Eye (tissue), 1 donor: Measurements from ENCODE around the gene FLAD1.

ENCODE experiments used
- DNase-seq: peaks from one replicate; pipeline ENCODE4 v3.0.0-alpha.2; 2015

FLAD1 gene

GRCh38 chr1:154982897-154983648 is at the start of gene FLAD1:
Gene FLAD1, plus strand, starts transcription at chr1:154983344. Its CDS starts 351 bp downstream, at chr1:154983695.
- peak; percentile 100 for DNase-seq

GRCh38 chr1:154934358-154934948 is 48.7 kb upstream of the FLAD1 start:
- no peak for DNase-seq

GRCh38 chr1:154935749-154936554 is 47.2 kb upstream of the FLAD1 start:
- DNase-seq: no peak

- DNase-seq: peak; percentile 99
Measured at GRCh38 chr1:154936555-154937084, 46.5 kb upstream of the FLAD1 start, which contains the start of gene PMVK. Gene PMVK, minus strand, starts transcription at chr1:154936719. Its CDS starts 34 bp downstream, at chr1:154936685.

- DNase-seq: peak; percentile 98
Measured at GRCh38 chr1:154937085-154937987, 45.8 kb upstream of the FLAD1 start.

GRCh38 chr1:154937988-154938386 is 45.2 kb upstream of the FLAD1 start:
- no peak for DNase-seq

GRCh38 chr1:154938604-154939399 is 44.3 kb upstream of the FLAD1 start:
- no peak for DNase-seq

GRCh38 chr1:154940213-154940560 is 43.0 kb upstream of the FLAD1 start:
- no peak for DNase-seq

GRCh38 chr1:154940651-154941194 is 42.4 kb upstream of the FLAD1 start:
- no peak for DNase-seq

GRCh38 chr1:154941333-154942013 is 41.7 kb upstream of the FLAD1 start:
- DNase-seq: peak; percentile 70

GRCh38 chr1:154943649-154944400 is 39.3 kb upstream of the FLAD1 start:
- DNase-seq: peak; percentile 79

- no peak for DNase-seq
Measured at GRCh38 chr1:154944401-154945159, 38.6 kb upstream of the FLAD1 start.

GRCh38 chr1:154945160-154945961 is 37.8 kb upstream of the FLAD1 start:
- DNase-seq: no peak

- no peak for DNase-seq
Measured at GRCh38 chr1:154945962-154946850, 36.9 kb upstream of the FLAD1 start.

- no peak for DNase-seq
Measured at GRCh38 chr1:154948079-154948478, 35.1 kb upstream of the FLAD1 start.

- no peak for DNase-seq
Measured at GRCh38 chr1:154951901-154952657, 31.1 kb upstream of the FLAD1 start.
